HG03457 (cell line): ENCODE results near the gene FLRT1.

ENCODE experiments used
- ATAC-seq: cut with Tn5 transposase; IDR thresholded peaks from one replicate; pipeline ENCODE4 v1.9.1; 2021; ENCODE audit warnings: moderate number of reproducible peaks; ENCODE audit not compliant: unreplicated experiment

The FLRT1 gene

GRCh38 chr11:64035576-64035975, at the start of gene FLRT1:
TSS of gene FLRT1 (plus strand) at chr11:64035931. CDS start at chr11:64116268, 80,337 bp downstream.
- ATAC-seq, result no peak

GRCh38 chr11:63986156-63986931, 49.4 kb upstream of the FLRT1 start, which contains the start of gene OTUB1:
TSS of gene OTUB1 (plus strand) at chr11:63986438. CDS start at chr11:63986457, 19 bp downstream.
- ATAC-seq, result peak; percentile 64

GRCh38 chr11:63986932-63987513, 48.7 kb upstream of the FLRT1 start:
- ATAC-seq, result no peak

- ATAC-seq, result no peak
Measured at GRCh38 chr11:63991558-63991957, 44.2 kb upstream of the FLRT1 start.

- ATAC-seq, result no peak
Measured at GRCh38 chr11:63993100-63993499, 42.6 kb upstream of the FLRT1 start.

GRCh38 chr11:63993993-63994392, 41.7 kb upstream of the FLRT1 start:
- ATAC-seq, result no peak

- no peak for ATAC-seq
Measured at GRCh38 chr11:63996512-63996911, 39.2 kb upstream of the FLRT1 start.

GRCh38 chr11:63997104-63997700, 38.5 kb upstream of the FLRT1 start:
- no peak for ATAC-seq

GRCh38 chr11:63997801-63998337, 37.9 kb upstream of the FLRT1 start:
- ATAC-seq, result no peak

- no peak for ATAC-seq
Measured at GRCh38 chr11:63998558-63999348, 37.0 kb upstream of the FLRT1 start.

- ATAC-seq, result no peak
Measured at GRCh38 chr11:63999349-64000025, 36.2 kb upstream of the FLRT1 start.

- ATAC-seq, result no peak
Measured at GRCh38 chr11:64000026-64000739, 35.5 kb upstream of the FLRT1 start.

- ATAC-seq, result no peak
Measured at GRCh38 chr11:64000740-64001483, 34.8 kb upstream of the FLRT1 start.

GRCh38 chr11:64001484-64002420, 34.0 kb upstream of the FLRT1 start:
- ATAC-seq, result no peak

- ATAC-seq, result no peak
Measured at GRCh38 chr11:64003807-64004589, 31.7 kb upstream of the FLRT1 start.

- ATAC-seq, result no peak
Measured at GRCh38 chr11:64004590-64004984, 31.1 kb upstream of the FLRT1 start.

- no peak for ATAC-seq
Measured at GRCh38 chr11:64005691-64006090, 30.0 kb upstream of the FLRT1 start.
